ENCODE results near the gene SLC17A7. TPM values are rescaled to one million over a fixed set of nuclear protein-coding genes. Genes with fewer than 3 reads are reported as not detected.

Gene SLC17A7
- total RNA-seq, 1 experiment from 2014 or later, result 0.46 TPM

DNA sequence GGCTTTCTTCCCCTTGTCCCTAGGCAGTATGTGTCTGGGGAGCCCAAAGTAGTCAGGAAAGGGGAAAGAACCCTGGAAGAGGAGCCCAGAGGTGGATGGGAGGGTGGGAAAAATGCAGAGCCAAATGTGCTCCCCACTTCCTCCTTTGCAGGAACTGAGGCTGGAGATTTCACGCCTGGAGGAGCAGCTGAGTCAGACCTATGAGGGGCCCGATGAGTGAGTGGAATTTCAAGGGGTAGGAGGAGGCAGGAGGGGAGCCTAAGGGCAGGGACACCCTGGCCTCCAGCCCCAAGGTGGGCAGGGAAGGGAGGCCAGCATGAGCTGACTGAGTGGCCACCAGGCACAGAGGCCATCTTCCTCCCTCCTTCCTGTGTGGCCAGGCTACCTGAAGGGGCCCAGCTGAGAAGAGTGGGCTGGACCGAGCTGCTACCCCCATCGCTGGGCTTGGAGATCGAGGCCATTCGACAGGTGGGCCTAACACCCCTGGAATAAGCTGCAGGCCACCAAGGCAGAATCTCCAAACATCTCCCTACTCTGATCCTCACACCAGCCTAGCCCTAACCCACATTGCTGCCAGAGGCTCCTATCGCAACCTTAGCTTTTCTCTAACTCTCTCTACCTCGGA is 32.4 kb downstream of the SLC17A7 start:
- no peak for DNase-seq (ENCODE audit: low read depth)

DNA sequence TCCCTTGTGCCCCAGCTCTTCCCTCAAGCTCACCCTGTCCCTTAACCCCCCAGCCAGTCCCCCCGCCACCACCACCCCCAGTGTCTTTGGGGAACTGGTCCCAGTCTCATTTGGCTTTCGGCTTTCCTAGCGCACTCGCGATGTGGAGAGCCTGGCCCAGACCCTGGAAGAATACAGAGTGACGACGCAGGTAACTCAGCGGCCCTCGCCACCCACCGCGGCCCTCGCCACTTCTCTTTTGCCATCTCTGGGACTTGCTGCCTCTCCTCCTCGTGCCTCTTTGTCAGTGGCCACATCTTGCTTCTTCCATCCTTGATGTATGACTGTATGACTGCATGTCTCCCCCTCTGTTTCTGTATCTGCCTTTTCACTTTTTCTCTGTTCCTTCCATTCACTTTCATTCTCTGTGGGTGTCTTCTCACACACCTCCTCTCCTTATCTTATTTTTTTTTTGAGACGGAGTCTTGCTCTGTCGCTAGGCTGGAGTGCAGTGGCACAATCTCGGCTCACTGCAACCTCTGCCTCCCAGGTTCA is 33.8 kb downstream of the SLC17A7 start:
- DNase-seq (ENCODE audit: low read depth), result no peak

DNA sequence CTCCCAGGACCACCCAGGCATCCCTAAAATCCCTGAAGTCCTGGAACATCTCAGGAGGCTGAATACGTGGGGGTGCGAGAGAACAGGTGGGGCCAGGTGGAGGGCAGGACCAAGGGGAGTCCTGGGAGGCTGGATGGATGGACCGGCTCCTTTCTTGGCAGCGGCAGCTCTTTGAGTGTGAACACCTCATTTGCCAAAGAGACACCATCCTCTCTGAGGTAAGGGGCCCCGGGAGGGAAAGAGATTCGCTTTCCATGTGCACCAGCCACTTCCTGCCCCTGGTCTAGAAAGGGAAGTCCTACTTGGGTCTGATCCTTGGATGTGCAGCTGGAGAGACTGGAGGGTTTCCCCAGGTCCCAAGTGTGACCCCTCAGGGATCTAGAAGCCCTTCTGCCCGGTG is 34.2 kb downstream of the SLC17A7 start:
- DNase-seq (ENCODE audit: low read depth), result no peak

DNA sequence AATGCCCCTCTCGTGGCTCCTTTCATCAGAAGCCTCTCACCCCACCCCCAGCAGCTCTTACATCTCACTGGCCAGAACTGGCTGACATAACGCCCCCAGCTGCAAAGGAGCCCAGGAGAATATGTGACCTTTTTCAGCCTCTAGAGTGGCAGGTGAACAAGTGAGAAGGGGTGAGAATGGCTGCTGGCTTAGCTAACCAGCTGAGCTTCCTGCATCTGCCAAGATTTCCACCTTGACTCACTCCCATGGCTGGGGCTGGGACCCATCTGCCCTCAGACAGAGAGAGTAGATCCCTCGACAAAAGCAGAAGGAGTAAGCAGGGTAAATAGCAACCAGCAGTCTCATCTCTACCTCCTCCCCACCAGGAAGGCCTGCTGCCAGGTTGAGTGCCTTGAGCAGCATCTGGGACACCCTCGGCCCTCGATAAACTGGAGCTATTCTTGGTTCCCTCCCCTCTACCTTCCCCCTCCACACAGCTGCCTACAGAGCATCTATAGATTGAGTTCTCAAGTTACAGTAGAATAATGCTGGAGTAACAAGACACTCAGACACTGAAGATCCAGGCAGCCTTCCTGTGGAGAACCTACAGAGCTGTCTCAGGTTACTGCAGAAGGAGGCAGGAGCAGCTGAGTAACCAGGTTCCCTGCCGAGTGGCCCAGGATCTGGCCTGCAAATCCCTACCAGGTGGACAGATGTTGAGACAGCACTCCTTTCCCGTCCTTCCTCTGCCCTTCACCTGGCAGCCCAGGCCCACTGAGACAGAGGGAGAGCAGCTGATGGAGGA is 37.7 kb downstream of the SLC17A7 start:
- DNase-seq (ENCODE audit: low read depth), result no peak

DNA sequence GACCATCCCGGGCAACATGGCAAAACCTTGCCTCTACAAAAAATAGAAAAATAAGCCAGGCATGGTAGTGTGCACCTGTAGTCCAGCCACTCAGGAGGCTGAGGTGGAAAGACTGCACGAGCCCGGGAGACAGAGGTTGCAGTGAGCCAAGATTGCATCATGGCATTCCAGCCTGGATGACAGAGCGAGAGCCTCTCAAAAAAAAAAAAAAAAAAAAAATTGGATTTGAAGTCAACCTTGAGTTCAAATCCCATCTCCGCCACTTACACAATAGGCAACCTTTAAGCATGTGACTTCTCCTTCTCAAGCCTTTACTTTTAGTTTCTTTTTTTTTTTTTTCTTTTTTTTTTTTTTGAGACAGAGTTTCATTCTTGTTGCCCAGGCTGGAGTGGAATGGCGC is 41.3 kb downstream of the SLC17A7 start:
- no peak for DNase-seq (ENCODE audit: low read depth)

DNA sequence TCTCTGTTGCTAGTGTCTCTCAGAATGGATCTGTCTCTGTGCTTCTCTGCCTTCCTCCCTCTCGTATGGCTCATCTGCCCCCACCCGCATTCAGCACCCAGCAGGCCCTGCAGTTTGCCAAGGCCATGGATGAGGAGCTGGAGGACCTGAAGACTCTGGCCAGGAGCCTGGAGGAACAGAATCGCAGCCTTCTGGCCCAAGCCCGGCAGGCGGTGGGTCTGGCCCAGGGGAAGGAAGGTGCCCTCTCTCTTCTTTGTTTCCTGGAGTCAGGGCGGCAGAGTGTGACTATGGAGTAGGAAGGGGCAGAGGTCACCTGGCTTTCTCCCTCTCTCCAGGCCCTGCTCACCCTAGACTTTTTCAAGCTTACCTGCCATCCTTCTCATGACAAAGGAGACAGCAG is 42.4 kb downstream of the SLC17A7 start:
- no peak for DNase-seq (ENCODE audit: low read depth)

DNA sequence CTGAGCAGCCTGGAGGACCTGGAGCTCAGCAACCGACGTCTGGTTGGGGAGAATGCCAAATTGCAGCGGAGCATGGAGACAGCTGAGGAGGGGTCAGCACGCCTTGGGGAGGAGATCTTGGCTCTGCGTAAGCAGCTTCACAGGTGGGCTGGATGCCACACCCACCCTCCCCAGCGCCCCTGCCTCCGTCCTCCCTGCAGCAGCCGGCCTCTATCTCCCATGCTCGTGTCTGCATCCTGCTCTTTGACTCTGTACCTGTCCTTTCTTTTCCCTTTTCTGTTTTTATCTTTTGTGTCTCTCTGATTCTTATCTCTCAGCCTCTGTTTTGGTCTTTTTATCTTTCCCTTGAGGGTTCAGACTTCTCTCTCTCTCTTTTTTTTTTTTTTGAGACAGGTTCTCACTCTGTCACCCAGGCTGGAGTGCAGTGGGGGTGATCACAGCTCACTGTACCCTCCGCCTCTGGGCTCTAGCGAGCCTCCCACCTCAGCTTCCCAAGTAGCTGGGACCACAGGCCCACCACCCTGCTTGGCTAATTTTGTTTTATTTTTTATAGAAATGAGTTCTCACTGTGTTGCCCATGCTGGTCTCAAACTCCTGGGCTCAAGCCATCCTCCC is 43.2 kb downstream of the SLC17A7 start:
- no peak for DNase-seq (ENCODE audit: low read depth)

DNA sequence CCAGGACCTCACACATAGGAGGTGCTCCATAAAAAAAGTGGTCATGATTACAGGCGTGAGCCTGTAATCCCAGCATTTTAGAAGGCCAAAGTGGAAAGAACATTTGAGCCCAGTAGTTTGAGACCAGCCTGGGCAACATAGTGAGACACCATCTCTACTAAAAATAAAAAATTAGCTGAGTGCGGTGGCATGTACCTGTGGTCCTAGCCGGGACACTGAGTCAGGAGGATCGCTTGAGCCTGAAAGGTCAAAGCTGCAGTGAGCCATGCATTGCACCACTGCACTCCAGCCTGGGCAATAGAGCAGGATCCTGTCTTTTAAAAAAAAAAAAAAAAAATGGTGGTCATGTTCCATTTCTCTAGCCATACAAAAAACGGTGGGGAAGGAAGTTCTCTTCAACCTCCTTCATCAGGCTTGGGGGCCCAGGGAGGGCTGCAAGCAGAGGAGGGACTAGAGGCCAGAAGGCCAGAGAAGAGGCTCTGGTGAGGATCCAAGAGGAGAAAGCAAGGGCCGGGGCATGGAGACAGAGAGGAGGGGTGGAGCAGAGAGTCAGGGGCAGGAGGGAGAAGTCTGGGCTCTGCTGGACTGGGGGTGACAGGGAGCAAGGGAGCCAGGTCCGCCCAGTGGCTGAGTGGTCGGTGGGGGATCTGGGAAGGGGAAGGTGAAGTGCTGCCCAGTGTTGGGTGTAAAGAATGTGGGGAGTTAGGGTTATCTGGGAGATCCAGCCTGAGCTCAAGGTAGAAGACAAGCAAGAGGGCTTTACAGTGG is 44.4 kb downstream of the SLC17A7 start:
- no peak for DNase-seq (ENCODE audit: low read depth)

DNA sequence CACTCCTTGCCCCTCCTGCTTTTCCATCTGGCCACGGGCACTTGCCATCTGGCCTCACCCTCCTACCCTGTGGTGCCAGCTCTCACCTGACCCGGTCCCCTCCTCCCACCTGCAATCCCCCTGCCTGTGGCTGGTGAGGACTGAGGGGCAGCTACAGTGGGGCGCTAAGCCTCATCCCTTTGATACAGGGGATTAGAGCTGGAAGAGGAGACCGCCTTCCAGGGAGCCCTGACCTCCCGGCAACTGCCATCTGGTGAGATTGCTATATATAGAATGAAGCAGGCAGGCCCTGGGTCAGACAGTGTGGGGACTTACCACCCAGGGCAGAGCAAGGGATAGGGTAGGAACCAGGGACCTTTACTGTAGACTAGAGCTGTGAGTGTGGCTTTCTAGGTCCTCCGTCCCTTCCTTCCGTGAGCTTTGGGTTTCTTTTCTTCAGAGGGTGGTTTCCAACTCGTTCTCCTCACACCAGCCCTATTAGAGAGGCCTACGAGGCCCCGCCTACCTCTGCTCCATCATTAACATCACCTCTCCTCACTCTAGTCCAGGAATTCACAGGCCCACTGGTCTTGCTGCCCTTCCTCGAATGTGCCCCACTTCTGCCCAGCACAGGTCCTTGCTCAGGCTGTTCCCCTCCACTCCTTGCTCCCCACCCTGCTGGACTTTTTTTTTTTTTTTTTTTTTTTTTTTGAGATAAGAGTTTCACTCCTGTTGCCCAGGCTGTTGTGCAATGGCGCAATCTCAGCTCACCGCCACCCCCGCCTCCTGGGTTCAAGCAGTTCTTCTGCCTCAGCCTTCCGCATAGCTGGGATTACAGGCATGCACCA is 45.5 kb downstream of the SLC17A7 start:
- DNase-seq (ENCODE audit: low read depth), result no peak

DNA sequence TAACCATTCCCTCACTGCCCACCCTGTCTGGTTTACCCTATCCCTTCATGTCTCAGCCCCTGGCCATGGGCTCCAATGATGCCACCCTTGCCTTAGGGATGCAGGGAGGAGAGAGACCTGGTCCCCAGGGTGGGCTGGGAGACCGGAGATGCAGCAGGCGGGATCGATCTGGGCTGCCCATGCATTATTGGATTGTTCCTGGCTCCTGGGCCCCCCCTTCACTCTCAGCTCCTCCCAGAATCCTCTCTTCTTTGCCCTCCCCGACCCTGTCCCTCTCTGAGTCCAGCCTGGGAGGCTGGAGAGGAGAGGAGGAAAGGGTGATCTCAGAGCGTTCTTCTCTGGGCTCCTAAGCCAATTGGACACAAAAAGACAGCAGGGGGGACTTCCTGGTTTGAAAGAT is 47.4 kb downstream of the SLC17A7 start:
- no peak for DNase-seq (ENCODE audit: low read depth)

DNA sequence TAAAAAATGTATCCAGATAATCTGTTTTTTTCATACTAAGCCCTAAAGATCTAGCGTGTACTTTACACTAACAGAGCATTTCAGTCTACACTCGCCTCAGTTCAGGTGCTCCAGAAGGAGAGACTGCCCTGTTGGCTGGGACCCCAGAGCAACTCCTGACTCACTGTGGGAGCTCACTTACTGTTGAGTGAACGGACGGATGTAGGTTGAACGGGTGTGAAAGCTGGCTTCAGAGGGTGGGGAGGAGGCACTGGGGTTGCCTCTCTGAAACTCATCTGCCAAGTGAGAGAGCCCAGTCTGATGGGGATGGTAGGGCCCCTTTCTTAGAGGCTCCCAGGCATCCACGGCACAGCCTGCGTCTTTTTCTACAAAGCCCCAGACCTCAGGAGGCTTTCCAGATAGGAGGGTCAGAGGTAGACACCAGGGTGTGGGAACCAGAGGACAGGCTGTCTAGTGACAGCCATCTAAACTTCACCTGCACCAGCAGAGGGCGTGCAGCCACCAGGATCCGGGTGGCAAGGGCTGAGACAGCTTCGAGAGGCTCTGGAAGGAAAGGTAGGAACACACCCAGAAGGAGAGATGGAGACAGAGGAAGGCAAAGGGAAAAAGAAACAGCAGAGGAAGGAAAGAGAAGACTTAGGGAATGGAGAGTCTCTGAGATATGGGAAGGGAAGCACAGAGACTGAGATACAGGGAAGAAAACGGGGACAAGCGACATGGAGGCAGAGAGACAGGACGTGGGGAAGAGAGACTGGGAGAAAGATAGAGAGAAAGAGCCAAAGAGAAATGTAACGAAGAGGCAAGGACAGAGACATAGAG is 49.5 kb downstream of the SLC17A7 start:
- DNase-seq (ENCODE audit: low read depth), result peak; percentile 55

DNA sequence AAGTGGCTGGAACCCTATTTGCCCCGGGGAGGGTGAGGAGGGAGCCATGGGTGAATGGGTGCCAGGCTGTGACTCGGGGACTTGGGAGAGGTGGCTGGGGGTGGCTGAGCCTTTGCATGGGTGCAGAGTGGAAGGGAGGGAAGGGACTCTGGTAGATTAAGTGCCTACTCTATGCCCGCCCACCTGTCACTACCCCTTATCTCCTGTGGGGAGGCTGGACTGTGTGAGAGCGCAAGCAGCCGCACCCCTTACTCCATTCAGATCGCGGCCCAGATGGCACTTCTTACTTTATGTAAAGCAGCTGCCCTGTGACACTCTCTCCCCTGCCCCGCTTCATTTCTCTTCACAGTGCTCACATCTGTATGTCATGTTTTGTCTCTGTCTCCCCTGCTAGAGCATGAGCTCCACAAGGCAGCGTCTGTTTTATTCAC is 50.4 kb downstream of the SLC17A7 start:
- DNase-seq (ENCODE audit: low read depth), result no peak

DNA sequence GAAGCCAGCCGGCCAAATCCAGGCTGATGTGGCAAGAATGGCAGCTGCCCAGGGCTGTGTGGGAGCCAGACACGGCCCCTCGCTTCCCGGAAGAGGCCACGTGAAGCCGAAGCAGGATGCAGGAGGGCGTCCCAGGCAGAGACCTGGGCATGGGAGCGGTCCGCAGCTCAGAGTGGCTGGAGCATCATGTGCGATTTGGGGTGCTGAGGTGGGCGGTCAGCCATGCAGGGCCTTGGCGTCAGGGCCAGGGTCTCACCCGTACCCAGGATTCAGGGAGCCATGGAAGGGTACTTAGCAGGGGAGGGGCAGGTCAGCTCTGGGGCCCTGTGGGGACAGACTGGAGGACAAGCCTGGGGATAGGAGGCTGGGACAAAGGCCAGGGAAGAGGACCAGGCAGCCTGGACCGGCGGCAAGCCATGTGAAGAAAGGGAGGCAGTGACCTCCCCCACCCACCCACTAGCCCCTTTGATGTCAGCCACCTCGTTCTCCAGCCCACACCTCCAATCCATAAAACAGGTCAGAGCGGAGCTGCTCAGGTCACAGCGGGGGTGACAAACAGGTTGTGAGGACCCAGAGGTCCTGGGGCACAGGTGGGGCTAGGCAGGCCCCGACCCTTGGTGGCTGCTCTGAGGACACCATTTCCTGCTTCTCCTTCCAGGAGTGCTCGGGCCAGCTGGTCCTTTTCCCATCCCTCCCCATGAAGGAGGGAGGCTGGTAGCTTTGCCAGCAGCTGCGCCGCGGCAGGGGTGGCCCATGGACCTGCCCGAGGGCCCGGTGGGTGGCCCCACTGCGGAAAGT is 51.0 kb downstream of the SLC17A7 start:
- DNase-seq (ENCODE audit: low read depth), result no peak

DNA sequence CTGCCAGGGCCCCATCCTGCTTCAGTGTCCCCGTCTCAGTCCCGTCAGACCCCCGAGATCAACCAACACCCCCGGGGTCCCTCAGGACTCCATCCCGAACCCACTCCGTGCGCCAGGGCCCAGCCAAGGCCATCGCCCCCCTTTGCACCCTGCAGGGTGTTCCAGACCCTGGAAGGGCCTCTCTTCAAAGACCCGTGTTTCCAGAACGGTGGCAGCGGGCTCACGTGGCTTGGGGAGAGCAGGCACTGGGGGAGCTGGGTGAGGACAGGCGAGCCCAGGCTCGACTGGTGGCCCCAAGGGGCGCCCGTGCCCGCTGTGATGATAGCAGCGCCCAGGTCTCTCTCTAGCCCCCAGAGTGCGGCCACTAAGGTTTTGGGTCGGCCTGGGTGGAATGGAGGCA is 51.9 kb downstream of the SLC17A7 start:
- no peak for DNase-seq (ENCODE audit: low read depth)

DNA sequence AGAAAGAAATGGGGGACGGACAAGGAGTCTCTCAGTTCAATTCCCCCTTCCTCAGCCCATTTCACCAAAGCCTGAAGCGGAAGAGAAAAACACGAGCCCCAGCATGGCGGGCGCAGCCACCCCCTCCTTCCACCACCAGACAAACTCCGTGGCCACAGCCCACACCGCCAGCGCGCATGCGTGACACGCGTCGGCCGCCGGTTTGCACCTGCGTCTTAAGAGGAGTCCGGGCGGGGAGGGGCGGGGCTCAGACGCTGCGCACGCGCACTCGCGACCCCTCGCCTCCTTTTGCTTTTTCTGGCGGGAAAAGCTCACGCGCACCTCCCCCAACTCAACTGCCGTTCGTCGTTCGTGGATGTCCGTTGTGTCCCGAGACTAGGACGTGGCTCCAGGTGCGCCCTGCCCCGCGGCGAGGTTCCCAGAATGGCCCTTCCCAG is 53.4 kb downstream of the SLC17A7 start, which contains the start of gene KASH5:
Gene KASH5, plus strand, starts transcription at position 314 of the 437 bp plus-strand sequence. CDS start 2,635 bp downstream, outside the sequence.
- no peak for DNase-seq (ENCODE audit: low read depth)

DNA sequence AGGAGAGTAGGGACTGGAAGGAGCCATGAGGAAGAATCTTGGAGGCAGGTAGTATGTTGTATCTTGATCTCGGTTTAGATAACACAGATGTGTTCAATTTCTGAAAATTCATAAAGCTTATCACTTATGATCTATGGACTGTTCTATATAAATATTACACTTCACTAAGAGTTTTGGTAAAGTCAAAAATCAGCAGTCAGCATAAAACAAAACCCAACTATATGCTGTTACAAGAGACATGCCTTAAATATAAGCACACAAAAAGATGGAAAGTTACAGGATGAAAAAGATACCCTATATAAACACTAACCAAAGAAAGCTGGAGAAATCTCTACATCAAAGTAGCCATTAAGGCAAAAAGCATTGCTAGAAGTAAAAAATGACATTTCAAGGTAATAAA is 57.7 kb downstream of the SLC17A7 start:
- no peak for DNase-seq (ENCODE audit: low read depth)

DNA sequence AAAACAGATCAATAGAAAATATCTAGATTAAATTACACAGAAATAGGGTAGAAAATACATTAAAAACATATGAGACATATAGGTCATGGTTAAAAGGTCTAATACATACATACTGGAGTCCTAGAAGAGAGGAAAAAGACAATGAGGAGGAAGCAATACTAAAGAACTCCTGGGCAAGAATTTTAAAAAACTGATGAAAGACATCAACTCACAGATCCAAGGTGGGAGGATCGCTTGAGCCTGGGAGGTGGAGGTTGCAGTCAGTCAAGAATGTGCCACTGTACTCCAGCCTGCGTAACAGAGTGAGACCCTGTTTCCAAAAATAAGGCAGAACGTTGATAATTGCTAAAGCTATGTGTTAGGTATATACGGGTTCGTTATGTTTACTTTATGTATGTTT is 58.7 kb downstream of the SLC17A7 start:
- no peak for DNase-seq (ENCODE audit: low read depth)

DNA sequence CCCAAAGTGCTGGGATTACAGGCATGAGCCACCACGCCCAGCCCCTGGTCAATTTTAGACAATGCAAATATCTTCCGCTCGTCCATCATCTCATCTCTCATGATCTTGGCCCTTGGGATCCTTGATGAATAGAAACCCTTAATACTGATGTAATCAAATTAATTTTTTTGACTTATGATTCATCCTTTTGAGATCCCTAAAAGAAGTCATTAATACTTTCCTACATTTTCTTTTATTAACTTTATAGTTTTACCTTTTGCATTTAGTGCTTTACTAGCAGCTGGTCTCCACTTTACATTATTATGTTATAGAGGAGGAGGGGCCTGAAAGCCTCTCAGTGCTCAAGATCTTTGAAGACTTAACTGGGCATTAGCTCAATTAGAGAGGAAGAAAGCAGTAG is 60.9 kb downstream of the SLC17A7 start:
- no peak for DNase-seq (ENCODE audit: low read depth)

All from LHCN-M2 (cell line).